Smooth muscle cell (in vitro differentiated cells): ENCODE data around the gene NEMP2. TPM values are rescaled to one million over a fixed set of nuclear protein-coding genes. Genes with fewer than 3 reads are reported as not detected.
"Not testable (repeated sequence)": the region's sequence is repeated elsewhere in the genome, so short reads cannot be mapped to it uniquely, and the experiment has no call there.

ENCODE experiments used
- DNase-seq: peaks from one replicate; lab custom pipeline; 2025; ENCODE audit not compliant: unreplicated experiment; lab: John Stamatoyannopoulos, UW
- H2AFZ ChIP-seq: fragments of 200-600 bp; sonication (generic); 2 replicates; pipeline ENCODE4 v1.6.0; 2016; ENCODE audit warnings: antibody characterized with exemption, low read depth, mild to moderate bottlenecking
- H3F3A ChIP-seq: fragments of 200-600 bp; sonication (generic); 2 replicates; pipeline ENCODE4 v1.6.0; 2017; ENCODE audit warnings: antibody characterized with exemption, low read depth
- H3K27ac ChIP-seq: fragments of 200-600 bp; sonication (generic); 2 replicates; pipeline ENCODE4 v1.5.1; 2016; ENCODE audit warnings: low read depth, mild to moderate bottlenecking
- H3K27me3 ChIP-seq: fragments of 200-600 bp; sonication (generic); 2 replicates; pipeline ENCODE4 v1.6.1; 2016; ENCODE audit warnings: low read depth, mild to moderate bottlenecking
- H3K36me3 ChIP-seq: fragments of 200-600 bp; sonication (generic); 2 replicates; pipeline ENCODE4 v1.5.1; 2016; ENCODE audit warnings: low read depth
- H3K4me1 ChIP-seq: fragments of 200-600 bp; sonication (generic); 2 replicates; pipeline ENCODE4 v1.5.1; 2016; ENCODE audit warnings: low read depth
- H3K4me2 ChIP-seq: fragments of 200-600 bp; sonication (generic); 2 replicates; pipeline ENCODE4 v1.6.0; 2016; ENCODE audit warnings: mild to moderate bottlenecking
- H3K4me3 ChIP-seq: fragments of 200-600 bp; sonication (generic); 2 replicates; pipeline ENCODE4 v1.5.1; 2016; ENCODE audit warnings: mild to moderate bottlenecking
- H3K79me2 ChIP-seq: fragments of 200-600 bp; sonication (generic); 2 replicates; pipeline ENCODE4 v1.6.0; 2016; ENCODE audit warnings: low read depth, mild to moderate bottlenecking
- H3K9ac ChIP-seq: fragments of 200-600 bp; sonication (generic); 2 replicates; pipeline ENCODE4 v1.6.0; 2016; ENCODE audit warnings: low read depth
- H3K9me3 ChIP-seq: fragments of 200-600 bp; sonication (generic); replicated peaks from 2 replicates; pipeline ENCODE4 v1.5.1; 2016; ENCODE audit warnings: low read depth
- H4K20me1 ChIP-seq: fragments of 200-600 bp; sonication (generic); 2 replicates; pipeline ENCODE4 v1.6.0; 2016; ENCODE audit warnings: low read depth
- CTCF ChIP-seq: fragments of 200-600 bp; sonication (generic); IDR thresholded peaks from 2 replicates; pipeline ENCODE4 v1.5.1; 2017; ENCODE audit warnings: borderline replicate concordance, mild to moderate bottlenecking, antibody characterized with exemption; ENCODE audit not compliant: insufficient read depth, poor library complexity, severe bottlenecking
- WGBS: methylation state at CpG from one replicate; pipeline ENCODE4 v1.1.7; 2016; ENCODE audit warnings: low lambda C conversion rate; 5-methylcytosine and 5-hydroxymethylcytosine counted together
- polyA plus RNA-seq: library from polyadenylated mRNA; unstranded; fragments of >200 nt; fragmentation: Nextera tagmentation; extraction: Ambion mirVana; gene quantifications from 2 replicates; pipeline ENCODE4 v1.2.1, GENCODE V29; 2016
- total RNA-seq: library from RNA; depleted of rRNA; stranded (reverse); fragments of >200 nt; gene quantifications from 2 replicates; pipeline ENCODE4 v1.2.3, GENCODE V29; 2014

NEMP2 gene
- total and polyA plus RNA-seq, 2 experiments from 2014 or later: 1.4 to 5.0 TPM

DNA sequence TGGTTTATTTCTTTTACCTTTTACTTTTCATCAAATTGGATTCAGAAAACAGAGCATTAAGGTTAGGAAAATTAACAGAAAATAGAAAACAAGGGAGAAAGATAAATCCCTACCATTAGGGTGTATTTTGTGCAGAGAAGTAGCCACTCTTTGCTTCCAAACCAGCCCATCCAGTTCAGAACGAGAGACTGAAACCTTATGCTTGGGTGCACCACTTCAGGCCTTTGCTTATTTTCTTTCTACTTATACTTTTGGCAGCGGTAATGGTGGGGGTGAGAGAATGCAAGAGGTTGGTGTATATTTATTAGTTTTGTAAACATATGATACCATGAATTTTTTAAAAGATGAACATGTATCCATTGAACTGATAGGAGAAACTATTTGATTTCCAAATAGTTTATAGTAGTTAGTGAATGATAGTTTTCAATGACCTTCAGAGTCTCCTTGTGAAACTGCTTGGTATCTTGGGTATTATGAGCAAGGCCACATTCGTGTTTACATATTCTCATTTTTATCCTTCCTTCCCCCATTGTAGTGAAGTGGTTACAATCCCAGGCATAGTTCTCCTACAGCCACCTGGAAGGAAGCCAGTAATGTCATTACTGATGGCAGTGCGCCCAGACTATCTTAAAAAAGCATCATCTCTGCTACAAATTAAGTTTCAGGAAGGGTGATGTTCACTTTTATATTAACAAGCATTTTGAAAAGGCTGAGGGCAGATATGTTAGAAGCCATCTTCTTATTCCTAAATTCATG is 65.5 kb downstream of the NEMP2 start:
- no peaks in the 10 kb centered on the region for H3K36me3 ChIP-seq
- H2AFZ ChIP-seq: no peak overlapping the region
- WGBS: 77% methylated on average over 4 of the region's 4 CpGs
- peaks cover 3% of the 10 kb centered on the region for H3K4me1 ChIP-seq
- no peak for DNase-seq
- no peaks in the 10 kb centered on the region for H3F3A ChIP-seq
- H3K27ac ChIP-seq: no peak overlapping the region
- H3K9ac ChIP-seq: no peak overlapping the region
- H3K27me3 ChIP-seq: no peaks in the 10 kb centered on the region
- TF ChIP-seq CTCF: no peak
- no peak overlapping the region for H3K4me3 ChIP-seq
- no peaks in the 10 kb centered on the region for H4K20me1 ChIP-seq
- H3K4me2 ChIP-seq: no peak overlapping the region
- no peaks in the 10 kb centered on the region for H3K9me3 ChIP-seq
- H3K79me2 ChIP-seq: no peaks in the 10 kb centered on the region

DNA sequence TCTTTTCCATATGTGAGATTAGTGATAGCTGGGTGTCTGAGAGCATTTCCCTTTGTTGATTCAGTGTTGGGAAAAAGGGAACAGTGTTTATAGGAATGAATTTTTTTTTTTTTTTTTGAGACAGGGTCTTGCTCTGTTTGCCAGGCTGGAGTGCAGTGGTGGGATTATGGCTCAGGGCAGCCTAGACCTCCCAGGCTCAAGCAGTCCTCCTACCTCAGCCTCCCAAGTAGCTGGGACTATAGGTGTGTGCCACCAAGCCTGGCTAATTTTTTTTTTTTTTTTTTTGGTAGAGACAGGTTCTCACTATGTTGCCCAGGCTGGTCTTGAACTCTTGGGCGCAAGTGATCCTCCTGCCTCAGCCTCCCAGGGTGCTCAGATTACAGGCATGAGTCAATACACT is 66.2 kb downstream of the NEMP2 start:
- not testable (repeated sequence) for H3K79me2 ChIP-seq, H3K4me3 ChIP-seq, H2AFZ ChIP-seq, H3K9me3 ChIP-seq, H3K9ac ChIP-seq, H3K4me1 ChIP-seq, H3K36me3 ChIP-seq, H3K27ac ChIP-seq, H3K4me2 ChIP-seq, H3F3A ChIP-seq, H4K20me1 ChIP-seq, H3K27me3 ChIP-seq, DNase-seq
- 100% methylated on average over 1 of the region's 1 CpG for WGBS

DNA sequence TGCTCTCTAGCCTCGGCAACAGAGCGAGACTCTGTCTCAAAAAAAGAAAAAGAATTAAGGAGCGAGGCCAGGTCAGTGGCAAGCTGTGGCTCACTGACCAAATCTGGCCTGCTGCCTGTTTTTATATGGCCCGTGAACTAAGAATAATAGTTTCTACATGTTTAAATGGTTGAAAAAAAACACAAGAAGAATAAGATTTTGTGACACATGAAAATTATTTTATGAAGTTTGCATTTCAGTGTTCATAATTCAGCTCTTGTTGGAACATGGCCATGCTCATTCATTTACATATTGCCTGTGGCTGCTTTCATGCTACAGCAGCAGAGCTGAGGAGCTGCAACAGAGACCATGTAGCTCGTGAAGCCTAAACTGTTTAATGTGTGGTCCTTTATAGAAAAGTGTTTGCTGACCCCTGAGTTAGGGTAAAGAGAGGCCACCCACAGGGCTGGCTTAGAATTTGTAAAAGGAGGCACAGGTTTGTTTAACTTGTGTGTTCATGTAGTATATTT is 66.9 kb downstream of the NEMP2 start:
- Histone ChIP-seq H2AFZ (no peak overlapping the region), H3K4me2 (no peak overlapping the region), H3K27me3 (no peaks in the 10 kb centered on the region), H3K4me3 (no peak overlapping the region), H3K9ac (no peak overlapping the region), H3K36me3 (no peaks in the 10 kb centered on the region), H4K20me1 (no peaks in the 10 kb centered on the region), H3F3A (no peaks in the 10 kb centered on the region), H3K9me3 (no peaks in the 10 kb centered on the region), H3K79me2 (no peaks in the 10 kb centered on the region), H3K4me1 (peaks cover 3% of the 10 kb centered on the region), H3K27ac (no peak overlapping the region)
- no peak for TF ChIP-seq CTCF
- 88% methylated on average over 5 of the region's 5 CpGs for WGBS
- DNase-seq: no peak

GRCh38 chr2:190466819-190467446 is 67.6 kb downstream of the NEMP2 start:
- Histone ChIP-seq H3K4me1 (peaks cover 3% of the 10 kb centered on the region), H3K4me2 (no peak overlapping the region)

More at GRCh38 chr2:190466819-190467446, 67.6 kb downstream of the NEMP2 start:
- H3K9ac ChIP-seq: no peak overlapping the region
- no peak overlapping the region for H3K27ac ChIP-seq
- no peak overlapping the region for H3K4me3 ChIP-seq
- no peak overlapping the region for H2AFZ ChIP-seq
- DNase-seq: no peak
- H3K36me3 ChIP-seq: no peaks in the 10 kb centered on the region
- no peaks in the 10 kb centered on the region for H3K27me3 ChIP-seq
- no peaks in the 10 kb centered on the region for H4K20me1 ChIP-seq
- no peaks in the 10 kb centered on the region for H3K9me3 ChIP-seq
- H3F3A ChIP-seq: no peaks in the 10 kb centered on the region
- WGBS: 100% methylated on average over 5 of the region's 5 CpGs
- TF ChIP-seq CTCF: no peak
- H3K79me2 ChIP-seq: no peaks in the 10 kb centered on the region
